IMR-90 (cell line): Measurements from ENCODE around the gene PDE4C. TPM values are rescaled to one million over a fixed set of nuclear protein-coding genes. Genes with fewer than 3 reads are reported as not detected.

Experiments used
- ATAC-seq: fragments of 200-7000 bp; cut with Tn5 transposase; 2 replicates; pipeline ENCODE4 v1.9.1; 2020; ENCODE audit warnings: low read depth, mild to moderate bottlenecking, moderate library complexity
- BruUV-seq: library from RNA; stranded (reverse); fragments of 400-500 nt; replicated peaks from 2 replicates; lab custom pipeline; 2021; lab: Mats Ljungman, UMichigan
- CTCF ChIA-PET: fragments of 300-600 bp; formaldehyde crosslinking; extraction: SDS; loops from one replicate; lab custom pipeline; 2021; ENCODE audit warnings: antibody characterized with exemption; lab: Yijun Ruan, JAX
- POLR2A ChIA-PET: fragments of 300-600 bp; sonication (Branson Sonifier 250); formaldehyde crosslinking; loops from one replicate; lab custom pipeline; 2022; ENCODE audit warnings: antibody characterized with exemption; ENCODE audit not compliant: unreplicated experiment; lab: Charles Lee
- DNase-seq: peaks from one replicate; pipeline ENCODE4 v3.0.0; 2013
- H2AFZ ChIP-seq: replicated peaks from 2 replicates; pipeline ENCODE3; 2013; ENCODE audit warnings: low read length, mild to moderate bottlenecking; ENCODE audit not compliant: poor library complexity
- H2AK5ac ChIP-seq: 2 replicates; pipeline ENCODE4 v1.6.1; 2013; ENCODE audit warnings: low read depth, low read length, inconsistent platforms
- H2AK9ac ChIP-seq: replicated peaks from 2 replicates; pipeline ENCODE3; 2013; ENCODE audit warnings: mild to moderate bottlenecking, low read depth, low read length, moderate library complexity; ENCODE audit not compliant: poor library complexity
- H2BK120ac ChIP-seq: 2 replicates; pipeline ENCODE4 v1.6.1; 2013; ENCODE audit warnings: low read depth, low read length, inconsistent platforms
- H2BK15ac ChIP-seq: 3 replicates; pipeline ENCODE4 v1.6.1; 2013; ENCODE audit warnings: low read depth, low read length, inconsistent platforms
- H2BK20ac ChIP-seq: 2 replicates; pipeline ENCODE4 v1.6.1; 2013; ENCODE audit warnings: low read depth, mild to moderate bottlenecking, inconsistent platforms, low read length, moderate library complexity
- H2BK5ac ChIP-seq: 2 replicates; pipeline ENCODE4 v1.6.1; 2013; ENCODE audit warnings: mild to moderate bottlenecking, low read depth, low read length, inconsistent platforms; ENCODE audit not compliant: poor library complexity, severe bottlenecking
- H3K14ac ChIP-seq: replicated peaks from 2 replicates; pipeline ENCODE4 v1.6.1; 2013; ENCODE audit warnings: low read depth, low read length, inconsistent platforms
- H3K18ac ChIP-seq: 2 replicates; pipeline ENCODE4 v1.6.1; 2013; ENCODE audit warnings: low read depth, low read length, control low read depth
- H3K23ac ChIP-seq: 2 replicates; pipeline ENCODE4 v1.6.1; 2013; ENCODE audit warnings: low read depth, low read length, inconsistent platforms
- H3K27ac ChIP-seq: 2 replicates; pipeline ENCODE4 v1.5.1; 2013; ENCODE audit warnings: mild to moderate bottlenecking, control low read depth, low read length; ENCODE audit not compliant: insufficient read depth
- H3K27me3 ChIP-seq: 2 replicates; pipeline ENCODE4 v1.6.1; 2013; ENCODE audit warnings: low read length; ENCODE audit not compliant: control insufficient read depth, insufficient read depth
- H3K36me3 ChIP-seq: 2 replicates; pipeline ENCODE4 v1.6.1; 2013; ENCODE audit warnings: low read length, mixed read lengths; ENCODE audit not compliant: control insufficient read depth, insufficient read depth
- H3K4ac ChIP-seq: 2 replicates; pipeline ENCODE4 v1.6.1; 2013; ENCODE audit warnings: low read depth, low read length, inconsistent platforms
- H3K4me1 ChIP-seq: 2 replicates; pipeline ENCODE4 v1.6.1; 2013; ENCODE audit warnings: low read length, mixed read lengths; ENCODE audit not compliant: control insufficient read depth, insufficient read depth
- H3K4me2 ChIP-seq: 2 replicates; pipeline ENCODE4 v1.6.1; 2013; ENCODE audit warnings: low read depth, mild to moderate bottlenecking, control low read depth, low read length, moderate library complexity
- H3K4me3 ChIP-seq: 2 replicates; pipeline ENCODE4 v1.5.1; 2013; ENCODE audit warnings: low read depth, mild to moderate bottlenecking, control low read depth, low read length, moderate library complexity; ENCODE audit not compliant: insufficient read depth
- H3K56ac ChIP-seq: 2 replicates; pipeline ENCODE4 v1.6.1; 2013; ENCODE audit warnings: low read length, inconsistent platforms; ENCODE audit not compliant: insufficient read depth; ENCODE audit errors: extremely low read depth
- H3K79me1 ChIP-seq, 2 experiments: 2 replicates each; pipeline ENCODE4 v1.6.1; 2013; ENCODE audit warnings: low read length in 2 of 2, inconsistent platforms in 1 of 2, low read depth in 1 of 2
- H3K9ac ChIP-seq: 2 replicates; pipeline ENCODE4 v1.6.1; 2013; ENCODE audit warnings: low read depth, low read length, control low read depth
- H3K9me1 ChIP-seq: 2 replicates; pipeline ENCODE4 v1.6.1; 2013; ENCODE audit warnings: low read length, inconsistent platforms; ENCODE audit not compliant: insufficient read depth
- H3K9me3 ChIP-seq: 2 replicates; pipeline ENCODE4 v1.6.1; 2013; ENCODE audit warnings: low read length; ENCODE audit not compliant: control insufficient read depth, insufficient read depth
- H4K20me1 ChIP-seq: 2 replicates; pipeline ENCODE4 v1.6.1; 2013; ENCODE audit warnings: low read length, inconsistent platforms; ENCODE audit not compliant: insufficient read depth
- H4K5ac ChIP-seq: 2 replicates; pipeline ENCODE4 v1.6.1; 2013; ENCODE audit warnings: mild to moderate bottlenecking, low read depth, low read length, control low read depth
- H4K8ac ChIP-seq, 2 experiments: 2 replicates each; pipeline ENCODE4 v1.6.1; 2013; ENCODE audit warnings: low read depth in 2 of 2, low read length in 2 of 2, control low read depth in 1 of 2, inconsistent platforms in 1 of 2
- H4K91ac ChIP-seq: 2 replicates; pipeline ENCODE4 v1.6.1; 2013; ENCODE audit warnings: low read depth, low read length, inconsistent platforms; ENCODE audit not compliant: insufficient read depth
- BHLHE40 ChIP-seq: fragments of 150-350 bp; IDR thresholded peaks from 2 replicates; pipeline ENCODE4 v1.6.1; 2016; ENCODE audit warnings: mild to moderate bottlenecking, low read depth, low read length
- CEBPB ChIP-seq: IDR thresholded peaks from 2 replicates; pipeline ENCODE4 v1.6.1; 2012; ENCODE audit warnings: low read depth, low read length, improper control_type of control experiment
- CHD1 ChIP-seq: IDR thresholded peaks from 2 replicates; pipeline ENCODE4 v1.6.1; 2012; ENCODE audit warnings: low read depth, low read length, improper control_type of control experiment
- FOS ChIP-seq: fragments of 150-350 bp; IDR thresholded peaks from 2 replicates; pipeline ENCODE4 v1.6.1; 2016; ENCODE audit warnings: low read depth, low read length
- MAFK ChIP-seq: IDR thresholded peaks from 2 replicates; pipeline ENCODE4 v1.6.1; 2012; ENCODE audit warnings: low read depth, low read length, improper control_type of control experiment
- MAZ ChIP-seq: IDR thresholded peaks from 2 replicates; pipeline ENCODE4 v1.6.1; 2012; ENCODE audit warnings: low read depth, mild to moderate bottlenecking, low read length, improper control_type of control experiment, moderate library complexity, borderline replicate concordance
- MXI1 ChIP-seq: IDR thresholded peaks from 2 replicates; pipeline ENCODE4 v1.6.1; 2012; ENCODE audit warnings: low read depth, mild to moderate bottlenecking, low read length, moderate library complexity, borderline replicate concordance
- NFE2L2 ChIP-seq: fragments of 150-350 bp; IDR thresholded peaks from 2 replicates; pipeline ENCODE4 v1.6.1; 2016; ENCODE audit warnings: low read depth, mild to moderate bottlenecking, low read length
- POLR2A ChIP-seq: IDR thresholded peaks from 2 replicates; pipeline ENCODE4 v1.6.1; 2012; ENCODE audit warnings: mild to moderate bottlenecking, low read depth, low read length
- RCOR1 ChIP-seq: IDR thresholded peaks from 2 replicates; pipeline ENCODE4 v1.6.1; 2012; ENCODE audit warnings: mild to moderate bottlenecking, low read length, improper control_type of control experiment; ENCODE audit not compliant: insufficient replicate concordance
- RFX5 ChIP-seq: IDR thresholded peaks from 2 replicates; pipeline ENCODE4 v1.8.0; 2012; ENCODE audit warnings: low read depth, mild to moderate bottlenecking, low read length, moderate library complexity
- SMC3 ChIP-seq: fragments of 150-350 bp; IDR thresholded peaks from 2 replicates; pipeline ENCODE4 v1.6.1; 2016; ENCODE audit warnings: low read depth, mild to moderate bottlenecking, antibody characterized with exemption, low read length, moderate library complexity
- USF2 ChIP-seq: fragments of 150-350 bp; IDR thresholded peaks from 2 replicates; pipeline ENCODE4 v1.6.1; 2017; ENCODE audit warnings: mild to moderate bottlenecking, antibody characterized with exemption, low read length, low read depth
- WGBS, 2 experiments: methylation state at CpG; one replicate each; pipeline versions ENCODE4 v1.1.5 to v1.1.7; 2013; ENCODE audit warnings: missing lambda C conversion rate in 2 of 2; ENCODE audit not compliant: insufficient read length in 1 of 2; ENCODE audit errors: extremely low coverage in 2 of 2; 5-methylcytosine and 5-hydroxymethylcytosine counted together
- dilution Hi-C: fragments of 300-500 bp; cut with HindIII; formaldehyde crosslinking; loops from one replicate; pipeline ENCODE4 v1.14.3; 2018; ENCODE audit warnings: low sequenced_read_pairs; ENCODE audit not compliant: unreplicated experiment
- in situ Hi-C: fragments of 300-500 bp; cut with MboI; formaldehyde crosslinking; loops from 3 replicates; pipeline ENCODE4 v1.14.3; 2019; ENCODE audit warnings: low sequenced_read_pairs, inconsistent platforms, mixed read lengths
- intact Hi-C: fragments of 100-400 bp; cut with micrococcal nuclease; formaldehyde crosslinking; loops from 2 replicates; pipeline ENCODE4 v1.10.0; 2022
- polyA plus RNA-seq, 3 experiments: library from polyadenylated mRNA; depleted of rRNA; stranded (reverse); fragments of >200 nt; gene quantifications; 2 replicates each; pipeline ENCODE4 v1.2.3, GENCODE V29; 2012; ENCODE audit warnings: low replicate concordance in 1 of 3
- total RNA-seq: library from RNA; depleted of rRNA; stranded (reverse); fragments of >200 nt; gene quantifications from 2 replicates; pipeline ENCODE4 v1.2.3, GENCODE V29; 2012
- TF ChIP-seq, protein P1 (sequence below): fragments of 150-350 bp; IDR thresholded peaks from 2 replicates; pipeline ENCODE4 v1.6.1; 2016; ENCODE audit warnings: low read depth, mild to moderate bottlenecking, low read length, moderate library complexity, borderline replicate concordance
- TF ChIP-seq, protein P2 (sequence below): conservative IDR thresholded peaks from 2 replicates; pipeline ENCODE4 v1.5.1; 2012; ENCODE audit warnings: mild to moderate bottlenecking, low read depth, low read length, improper control_type of control experiment

The PDE4C gene
- total and polyA plus RNA-seq, 2 of the 4 experiments (the other 2 are of a cell fraction) = 0.18 to 0.24 TPM

DNA sequence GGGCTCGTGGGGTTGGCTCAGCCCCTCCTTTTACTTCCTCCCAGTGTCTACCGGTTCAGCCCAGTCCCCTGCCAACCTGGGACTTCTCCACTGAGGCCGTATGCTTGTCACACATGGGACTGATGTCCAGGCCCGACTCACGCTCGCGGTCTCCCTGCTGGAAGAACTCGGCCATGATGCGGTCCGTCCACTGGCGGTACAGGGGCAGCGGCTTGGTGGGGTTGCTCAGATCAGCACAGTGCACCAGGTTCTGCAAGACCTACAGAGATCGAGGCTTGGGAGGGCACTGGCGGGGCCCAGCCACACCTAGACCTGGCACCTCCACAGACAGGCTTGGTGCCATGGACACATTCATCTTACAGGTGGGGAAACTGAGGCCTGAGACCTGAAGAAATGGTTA lies 14.6 kb downstream of the PDE4C start:
- DNase-seq (no peak), ATAC-seq (no peak)
- CTCF ChIA-PET = interaction anchor here (0.6 kb wide), 1 partner anchor 815 kb away, joined by 3 read pairs; no protein-coding TSS in a partner anchor
- H3K4me1 ChIP-seq = peaks cover 7% of the 10 kb centered on the region
- dilution Hi-C loops (no loop called here), in situ Hi-C loops (no loop called here), intact Hi-C loops (no loop called here)
- H2AFZ ChIP-seq = peak overlapping the region; percentile 49
- no peak overlapping the region for H3K14ac ChIP-seq
- no TSS peak for BruUV-seq
- no peak overlapping the region for H2AK9ac ChIP-seq
- no peak overlapping the region for H3K9ac ChIP-seq
- TF ChIP-seq CEBPB = no peak
- TF ChIP-seq MAFK = no peak
- TF ChIP-seq, protein P1, sequence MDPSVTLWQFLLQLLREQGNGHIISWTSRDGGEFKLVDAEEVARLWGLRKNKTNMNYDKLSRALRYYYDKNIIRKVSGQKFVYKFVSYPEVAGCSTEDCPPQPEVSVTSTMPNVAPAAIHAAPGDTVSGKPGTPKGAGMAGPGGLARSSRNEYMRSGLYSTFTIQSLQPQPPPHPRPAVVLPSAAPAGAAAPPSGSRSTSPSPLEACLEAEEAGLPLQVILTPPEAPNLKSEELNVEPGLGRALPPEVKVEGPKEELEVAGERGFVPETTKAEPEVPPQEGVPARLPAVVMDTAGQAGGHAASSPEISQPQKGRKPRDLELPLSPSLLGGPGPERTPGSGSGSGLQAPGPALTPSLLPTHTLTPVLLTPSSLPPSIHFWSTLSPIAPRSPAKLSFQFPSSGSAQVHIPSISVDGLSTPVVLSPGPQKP = no peak
- TF ChIP-seq RCOR1 = no peak
- TF ChIP-seq NFE2L2 = no peak
- TF ChIP-seq SMC3 = no peak
- no peak for TF ChIP-seq MXI1
- TF ChIP-seq, protein P2, sequence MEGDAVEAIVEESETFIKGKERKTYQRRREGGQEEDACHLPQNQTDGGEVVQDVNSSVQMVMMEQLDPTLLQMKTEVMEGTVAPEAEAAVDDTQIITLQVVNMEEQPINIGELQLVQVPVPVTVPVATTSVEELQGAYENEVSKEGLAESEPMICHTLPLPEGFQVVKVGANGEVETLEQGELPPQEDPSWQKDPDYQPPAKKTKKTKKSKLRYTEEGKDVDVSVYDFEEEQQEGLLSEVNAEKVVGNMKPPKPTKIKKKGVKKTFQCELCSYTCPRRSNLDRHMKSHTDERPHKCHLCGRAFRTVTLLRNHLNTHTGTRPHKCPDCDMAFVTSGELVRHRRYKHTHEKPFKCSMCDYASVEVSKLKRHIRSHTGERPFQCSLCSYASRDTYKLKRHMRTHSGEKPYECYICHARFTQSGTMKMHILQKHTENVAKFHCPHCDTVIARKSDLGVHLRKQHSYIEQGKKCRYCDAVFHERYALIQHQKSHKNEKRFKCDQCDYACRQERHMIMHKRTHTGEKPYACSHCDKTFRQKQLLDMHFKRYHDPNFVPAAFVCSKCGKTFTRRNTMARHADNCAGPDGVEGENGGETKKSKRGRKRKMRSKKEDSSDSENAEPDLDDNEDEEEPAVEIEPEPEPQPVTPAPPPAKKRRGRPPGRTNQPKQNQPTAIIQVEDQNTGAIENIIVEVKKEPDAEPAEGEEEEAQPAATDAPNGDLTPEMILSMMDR = no peak
- TF ChIP-seq POLR2A = no peak
- TF ChIP-seq RFX5 = no peak
- no peak for TF ChIP-seq FOS
- no peak for TF ChIP-seq MAZ
- no peak for TF ChIP-seq USF2
- no peak for TF ChIP-seq BHLHE40
- no peak for TF ChIP-seq CHD1
- H3K27ac ChIP-seq = no peak overlapping the region
- no peak overlapping the region for H3K4ac ChIP-seq
- H2AK5ac ChIP-seq = peak overlapping the region; percentile 15; the same call in 1 of the 2 replicates
- POLR2A ChIA-PET = no interaction called here
- no peak overlapping the region for H2BK15ac ChIP-seq
- 95% methylated on average over 7 of the region's 14 CpGs; no CpG with 5 or more reads in 1 of the 2 experiments for WGBS, 2 experiments
- peaks cover 0 to 9% of the 10 kb centered on the region in 2 experiments; a peak in 2 of 4 replicates for H3K79me1 ChIP-seq
- H3K27me3 ChIP-seq = no peaks in the 10 kb centered on the region
- H3K4me2 ChIP-seq = no peak overlapping the region
- H3K23ac ChIP-seq = no peak overlapping the region
- H3K18ac ChIP-seq = no peak overlapping the region
- no peak overlapping the region for H4K8ac ChIP-seq
- no peak overlapping the region for H4K5ac ChIP-seq
- no peaks in the 10 kb centered on the region for H3K9me3 ChIP-seq
- H3K4me3 ChIP-seq = no peak overlapping the region
- H4K20me1 ChIP-seq = no peaks in the 10 kb centered on the region
- H2BK120ac ChIP-seq = no peak overlapping the region
- no peak overlapping the region for H2BK5ac ChIP-seq
- H3K36me3 ChIP-seq = no peaks in the 10 kb centered on the region; the same call in 1 of the 2 replicates
- H3K56ac ChIP-seq = no peak overlapping the region
- no peak overlapping the region for H4K91ac ChIP-seq
- H2BK20ac ChIP-seq = no peak overlapping the region
- H3K9me1 ChIP-seq = peaks cover 9% of the 10 kb centered on the region; the same call in 1 of the 2 replicates
